Glutamatergic neuron (in vitro differentiated cells): ENCODE results near the gene DUSP2. TPM values are rescaled to one million over a fixed set of nuclear protein-coding genes. Genes with fewer than 3 reads are reported as not detected.
A peak's percentile ranks its signal among the peaks of the same experiment; 100 is the strongest.

Experiments used
- DNase-seq: peaks from one replicate; pipeline ENCODE4 v3.0.0; 2022
- H3K27ac Mint-ChIP-seq: one replicate; pipeline ENCODE4 v1.8.0; 2020; ENCODE audit warnings: mild to moderate bottlenecking, mixed read lengths, inconsistent platforms; ENCODE audit not compliant: unreplicated experiment
- H3K27me3 Mint-ChIP-seq: one replicate; pipeline ENCODE4 v1.8.0; 2020; ENCODE audit warnings: mild to moderate bottlenecking, moderate library complexity, mixed read lengths, inconsistent platforms; ENCODE audit not compliant: unreplicated experiment
- H3K36me3 Mint-ChIP-seq: one replicate; pipeline ENCODE4 v1.8.0; 2020; ENCODE audit warnings: mild to moderate bottlenecking, mixed read lengths, inconsistent platforms; ENCODE audit not compliant: unreplicated experiment
- H3K4me1 Mint-ChIP-seq: one replicate; pipeline ENCODE4 v1.8.0; 2020; ENCODE audit warnings: mild to moderate bottlenecking, low read depth, mixed read lengths, inconsistent platforms; ENCODE audit not compliant: unreplicated experiment
- H3K4me3 Mint-ChIP-seq: one replicate; pipeline ENCODE4 v1.8.0; 2020; ENCODE audit warnings: mild to moderate bottlenecking, mixed read lengths, inconsistent platforms; ENCODE audit not compliant: unreplicated experiment
- H3K9me3 Mint-ChIP-seq: one replicate; pipeline ENCODE4 v1.8.0; 2020; ENCODE audit warnings: mild to moderate bottlenecking, moderate library complexity, mixed read lengths, inconsistent platforms; ENCODE audit not compliant: unreplicated experiment
- CTCF ChIP-seq: fragments of 200-600 bp; sonication (generic); IDR thresholded peaks from one replicate; pipeline ENCODE4 v1.5.0; 2021; ENCODE audit not compliant: partially characterized antibody, unreplicated experiment
- total RNA-seq: library from RNA; stranded (reverse); fragmentation: NEBNext Ultra II Directional; extraction: Animal tissue kit (Norgen Biotek cat#: 25700); gene quantifications from one replicate; pipeline ENCODE4 v1.2.1, GENCODE V29; 2021; ENCODE audit not compliant: unreplicated experiment

DUSP2 gene
- total RNA-seq, 1 donor from 2014 or later: 0.34 TPM

GRCh38 chr2:96170626-96171025 is 25.4 kb upstream of the DUSP2 start:
- peaks cover 15% of the 10 kb centered on the region for H3K4me1 Mint-ChIP-seq
- peaks cover 11% of the 10 kb centered on the region for H3K27me3 Mint-ChIP-seq
- H3K36me3 Mint-ChIP-seq: peaks cover 4% of the 10 kb centered on the region
- H3K9me3 Mint-ChIP-seq: peaks cover 12% of the 10 kb centered on the region
- H3K27ac Mint-ChIP-seq: no peak overlapping the region
- DNase-seq: no peak
- no peak overlapping the region for H3K4me3 Mint-ChIP-seq
- TF ChIP-seq CTCF: no peak

- Mint-ChIP-seq H3K4me1 (peaks cover 13% of the 10 kb centered on the region), H3K27ac (no peak overlapping the region), H3K27me3 (peaks cover 11% of the 10 kb centered on the region), H3K4me3 (no peak overlapping the region), H3K9me3 (peaks cover 12% of the 10 kb centered on the region), H3K36me3 (peaks cover 4% of the 10 kb centered on the region)
- TF ChIP-seq CTCF: no peak
- DNase-seq: no peak
Measured at GRCh38 chr2:96169868-96170507, 24.7 kb upstream of the DUSP2 start.

GRCh38 chr2:96167407-96168013 is 22.3 kb upstream of the DUSP2 start:
- Mint-ChIP-seq H3K4me3 (no peak overlapping the region), H3K4me1 (peaks cover 13% of the 10 kb centered on the region), H3K36me3 (peaks cover 4% of the 10 kb centered on the region), H3K9me3 (peaks cover 11% of the 10 kb centered on the region), H3K27me3 (peaks cover 11% of the 10 kb centered on the region), H3K27ac (no peak overlapping the region)
- no peak for DNase-seq
- TF ChIP-seq CTCF: no peak

- TF ChIP-seq CTCF: no peak
- Mint-ChIP-seq H3K4me3 (no peak overlapping the region), H3K27ac (peak overlapping the region; percentile 62), H3K9me3 (peaks cover 8% of the 10 kb centered on the region), H3K27me3 (peaks cover 11% of the 10 kb centered on the region), H3K4me1 (peaks cover 9% of the 10 kb centered on the region), H3K36me3 (peaks cover 7% of the 10 kb centered on the region)
- DNase-seq: no peak
Measured at GRCh38 chr2:96164459-96165184, 19.4 kb upstream of the DUSP2 start.
